Gastroesophageal sphincter (tissue), 3 donors: ENCODE results near the gene STK32B.

ENCODE experiments used
- CTCF ChIP-seq, 4 experiments: fragments of 200-600 bp in 2 of 4; fragments of 450-650 bp in 2 of 4; sonication (generic) in 1 of 4; IDR thresholded peaks; one replicate each; pipeline ENCODE4 v1.5.1; 2017 to 2019; ENCODE audit warnings: antibody characterized with exemption in 4 of 4, mild to moderate bottlenecking in 2 of 4, moderate library complexity in 2 of 4
- EP300 ChIP-seq: sonication (generic); formaldehyde crosslinking; IDR thresholded peaks from one replicate; pipeline ENCODE4 v1.6.1; 2017; ENCODE audit warnings: antibody characterized with exemption, mild to moderate bottlenecking
- POLR2A ChIP-seq, 2 donors: fragments of 450-650 bp; IDR thresholded peaks; one replicate each; pipeline ENCODE4 v1.6.1; 2017; ENCODE audit warnings: antibody characterized with exemption in 2 of 2, mild to moderate bottlenecking in 2 of 2, moderate library complexity in 1 of 2
- POLR2AphosphoS5 ChIP-seq: sonication (generic); formaldehyde crosslinking; IDR thresholded peaks from one replicate; pipeline ENCODE4 v1.6.1; 2017; ENCODE audit warnings: antibody characterized with exemption

DNA sequence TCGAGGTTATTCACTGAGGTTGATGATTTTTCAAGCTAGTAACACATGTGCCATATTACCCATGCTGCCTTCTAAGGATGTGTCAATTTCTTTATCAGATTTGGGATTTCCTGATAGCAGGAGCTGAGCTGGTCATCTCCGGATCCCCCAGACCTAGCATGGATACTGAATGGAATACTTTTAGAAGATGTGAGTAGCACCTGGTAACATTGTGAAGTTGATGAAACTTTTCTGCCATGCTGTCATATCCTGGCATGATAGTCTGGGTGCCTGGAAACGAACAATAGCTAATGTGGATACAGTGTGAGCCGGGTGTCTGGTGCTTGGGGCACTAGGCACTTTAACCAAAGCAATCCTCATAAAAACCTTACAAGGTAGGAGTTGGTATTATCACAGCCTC lies 21.1 kb upstream of the STK32B start:
- TF ChIP-seq POLR2AphosphoS5 (no peak), CTCF (IDR thresholded peaks at IDR 0.05) (no peak), EP300 (no peak), POLR2A (IDR thresholded peaks at IDR 0.05) (no peak)
